HCT116 (cell line): ENCODE measurements around the gene LHFPL6. TPM values are rescaled to one million over a fixed set of nuclear protein-coding genes. Genes with fewer than 3 reads are reported as not detected.

Experiments used
- ATAC-seq: fragments of 200-7000 bp; cut with Tn5 transposase; 2 replicates; pipeline ENCODE4 v1.9.1; 2020; ENCODE audit warnings: mild to moderate bottlenecking, moderate library complexity
- BruUV-seq: library from RNA; stranded (reverse); fragments of 400-500 nt; replicated peaks from 2 replicates; lab custom pipeline; 2021; lab: Mats Ljungman, UMichigan
- CTCF ChIA-PET: fragments of 300-600 bp; sonication (Branson Sonifier 250); formaldehyde crosslinking; loops from one replicate; lab custom pipeline; 2021; ENCODE audit warnings: antibody characterized with exemption; lab: Charles Lee
- POLR2A ChIA-PET: fragments of 300-600, 350-600 bp; sonication (Branson Sonifier 250); formaldehyde crosslinking; loops from one replicate; lab custom pipeline; 2021; ENCODE audit warnings: antibody characterized with exemption; lab: Charles Lee
- RAD21 ChIA-PET, 2 experiments: fragments of 300-600 bp; sonication (Branson Sonifier 250); formaldehyde crosslinking; loops; one replicate each; lab custom pipeline; 2023; ENCODE audit warnings: low total read pairs in 2 of 2; ENCODE audit not compliant: uncharacterized antibody in 2 of 2, unreplicated experiment in 2 of 2, low non-redundant PET in 1 of 2; lab: Charles Lee
- DNase-seq: peaks from one replicate; pipeline ENCODE4 v3.0.0-alpha.2; 2010; ENCODE audit warnings: low read depth, low spot score
- H2AFZ ChIP-seq: fragments of 200-600 bp; shearing (Covaris generic), sonication (generic); 2 replicates; pipeline ENCODE4 v1.6.1; 2017; ENCODE audit warnings: low read depth, mixed run types, mixed read lengths, antibody characterized with exemption, low read length; ENCODE audit not compliant: poor library complexity, severe bottlenecking
- H3K27ac ChIP-seq: 2 replicates; pipeline ENCODE4 v1.5.1; 2012; ENCODE audit warnings: low read depth, low read length
- H3K27me3 ChIP-seq: fragments of 200-600 bp; sonication (generic); 2 replicates; pipeline ENCODE4 v1.6.1; 2016; ENCODE audit warnings: mixed run types, low read length, mixed read lengths; ENCODE audit not compliant: insufficient read depth
- H3K36me3 ChIP-seq, 2 experiments: fragments of 200-500 bp in 1 of 2; fragments of 200-600 bp in 1 of 2; sonication (Bioruptor generic) in 1 of 2; sonication (generic) in 1 of 2; 2 replicates each; pipeline versions ENCODE4 v1.5.1 to v1.6.1; 2014 to 2016; ENCODE audit warnings: low read length in 2 of 2, inconsistent platforms in 1 of 2, mixed read lengths in 1 of 2, mixed run types in 1 of 2; ENCODE audit not compliant: insufficient read depth in 2 of 2, control insufficient read depth in 1 of 2
- H3K4me1 ChIP-seq, 2 experiments: fragments of 200-600 bp in 1 of 2; sonication (generic) in 1 of 2; 2 replicates each; pipeline versions ENCODE4 v1.5.1 to v1.6.1; 2012 to 2017; ENCODE audit warnings: low read length in 2 of 2, inconsistent platforms in 1 of 2, mild to moderate bottlenecking in 1 of 2, mixed read lengths in 1 of 2, mixed run types in 1 of 2, moderate library complexity in 1 of 2; ENCODE audit not compliant: insufficient read depth in 2 of 2, control insufficient read depth in 1 of 2
- H3K4me2 ChIP-seq: fragments of 200-600 bp; sonication (generic); 2 replicates; pipeline ENCODE4 v1.6.1; 2017; ENCODE audit warnings: mixed run types, low read length, mixed read lengths
- H3K4me3 ChIP-seq, 2 experiments: fragments of 200-600 bp in 1 of 2; sonication (generic) in 1 of 2; replicated peaks in 1 of 2; 2 replicates each; pipeline ENCODE4 v1.5.1; 2011 to 2016; ENCODE audit warnings: low read length in 2 of 2, control low read depth in 1 of 2, low read depth in 1 of 2, mild to moderate bottlenecking in 1 of 2, mixed read lengths in 1 of 2, mixed run types in 1 of 2
- H3K79me2 ChIP-seq: fragments of 200-600 bp; sonication (generic); 2 replicates; pipeline ENCODE4 v1.6.1; 2017; ENCODE audit warnings: mild to moderate bottlenecking, mixed run types, low read length, moderate library complexity, mixed read lengths; ENCODE audit not compliant: insufficient read depth
- H3K9ac ChIP-seq: fragments of 200-600 bp; sonication (generic); 2 replicates; pipeline ENCODE4 v1.6.1; 2016; ENCODE audit warnings: low read length, mixed read lengths
- H3K9me2 ChIP-seq: fragments of 200-600 bp; sonication (generic), shearing (Covaris generic); 2 replicates; pipeline ENCODE4 v1.6.1; 2017; ENCODE audit warnings: mixed run types, mild to moderate bottlenecking, moderate library complexity; ENCODE audit not compliant: insufficient read depth
- H3K9me3 ChIP-seq, 2 experiments: fragments of 200-500 bp in 1 of 2; fragments of 200-600 bp in 1 of 2; sonication (Bioruptor generic) in 1 of 2; sonication (generic) in 1 of 2; 2 replicates each; pipeline ENCODE4 v1.6.1; 2014 to 2017; ENCODE audit warnings: low read length in 2 of 2, mixed read lengths in 2 of 2, inconsistent platforms in 1 of 2, low read depth in 1 of 2, mild to moderate bottlenecking in 1 of 2, mixed run types in 1 of 2, moderate library complexity in 1 of 2; ENCODE audit not compliant: control insufficient read depth in 1 of 2, insufficient read depth in 1 of 2
- H4K20me1 ChIP-seq: fragments of 200-600 bp; sonication (generic), shearing (Covaris generic); 2 replicates; pipeline ENCODE4 v1.6.1; 2017; ENCODE audit warnings: mixed run types, mild to moderate bottlenecking, moderate library complexity; ENCODE audit not compliant: insufficient read depth
- CBX3 ChIP-seq: IDR thresholded peaks from 2 replicates; pipeline ENCODE4 v1.6.1; 2012; ENCODE audit warnings: low read depth
- EGR1 ChIP-seq: IDR thresholded peaks from 2 replicates; pipeline ENCODE4 v1.6.1; 2012; ENCODE audit warnings: low read depth
- ELF1 ChIP-seq: IDR thresholded peaks from 2 replicates; pipeline ENCODE4 v1.6.1; 2012; ENCODE audit warnings: low read depth, borderline replicate concordance
- EZH2 ChIP-seq: fragments of 200-600 bp; sonication (generic); IDR thresholded peaks from 2 replicates; pipeline ENCODE4 v1.6.1; 2017; ENCODE audit warnings: antibody characterized with exemption, mixed run types
- EZH2phosphoT487 ChIP-seq: fragments of 200-600 bp; IDR thresholded peaks from 2 replicates; pipeline ENCODE4 v1.6.1; 2018; ENCODE audit warnings: antibody characterized with exemption, borderline replicate concordance
- FOSL1 ChIP-seq: IDR thresholded peaks from 2 replicates; pipeline ENCODE4 v1.6.1; 2012; ENCODE audit warnings: low read depth
- JUND ChIP-seq: IDR thresholded peaks from 2 replicates; pipeline ENCODE4 v1.6.1; 2012
- POLR2A ChIP-seq: IDR thresholded peaks from 2 replicates; pipeline ENCODE4 v1.7.0; 2011; ENCODE audit warnings: borderline replicate concordance; ENCODE audit not compliant: insufficient read depth, insufficient read length; ENCODE audit errors: extremely low read depth
- POLR2AphosphoS5 ChIP-seq: IDR thresholded peaks from 2 replicates; pipeline ENCODE4 v1.6.1; 2011; ENCODE audit warnings: mild to moderate bottlenecking, low read depth, low read length, moderate library complexity
- SIN3A ChIP-seq: IDR thresholded peaks from 2 replicates; pipeline ENCODE4 v1.6.1; 2012; ENCODE audit warnings: low read depth
- SP1 ChIP-seq: IDR thresholded peaks from 2 replicates; pipeline ENCODE4 v1.6.1; 2012; ENCODE audit warnings: low read depth
- SRF ChIP-seq: IDR thresholded peaks from 2 replicates; pipeline ENCODE4 v1.6.1; 2012; ENCODE audit warnings: low read depth
- YY1 ChIP-seq: IDR thresholded peaks from 2 replicates; pipeline ENCODE4 v1.6.1; 2011; ENCODE audit warnings: low read length, low read depth, moderate library complexity, mild to moderate bottlenecking; ENCODE audit not compliant: insufficient replicate concordance; ENCODE audit errors: extremely low read depth
- ZFX ChIP-seq: fragments of 450-650 bp; IDR thresholded peaks from 2 replicates; pipeline ENCODE4 v1.6.1; 2017
- ZNF274 ChIP-seq: fragments of 200-500 bp; sonication (Bioruptor generic); IDR thresholded peaks from 2 replicates; pipeline ENCODE4 v1.6.1; 2014; ENCODE audit warnings: mild to moderate bottlenecking, low read depth, low read length, inconsistent platforms
- intact Hi-C: fragments of 100-400 bp; cut with micrococcal nuclease; formaldehyde crosslinking; loops from 2 replicates; pipeline ENCODE4 v1.10.0; 2022
- total RNA-seq: library from RNA; stranded (reverse); gene quantifications from one replicate; pipeline ENCODE4 v1.2.1, GENCODE V29; 2021; ENCODE audit not compliant: unreplicated experiment
- TF ChIP-seq, protein P1 (sequence below): IDR thresholded peaks from 2 replicates; pipeline ENCODE4 v1.6.1; 2012
- TF ChIP-seq, protein P2 (sequence below): IDR thresholded peaks from 2 replicates; pipeline ENCODE4 v1.6.1; 2012; ENCODE audit warnings: low read depth

The LHFPL6 gene
- total RNA-seq, 1 experiment from 2014 or later: 0.22 TPM

- intact Hi-C loops: no loop called here
- POLR2A ChIA-PET: no interaction called here
- no peaks in the 10 kb centered on the region for H3K4me1 ChIP-seq
- no peak overlapping the region for H3K4me3 ChIP-seq
- DNase-seq (no peak), ATAC-seq (no peak)
- TF ChIP-seq ZNF274: no peak
- TF ChIP-seq, protein P1, sequence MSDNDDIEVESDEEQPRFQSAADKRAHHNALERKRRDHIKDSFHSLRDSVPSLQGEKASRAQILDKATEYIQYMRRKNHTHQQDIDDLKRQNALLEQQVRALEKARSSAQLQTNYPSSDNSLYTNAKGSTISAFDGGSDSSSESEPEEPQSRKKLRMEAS: no peak
- TF ChIP-seq, protein P2, sequence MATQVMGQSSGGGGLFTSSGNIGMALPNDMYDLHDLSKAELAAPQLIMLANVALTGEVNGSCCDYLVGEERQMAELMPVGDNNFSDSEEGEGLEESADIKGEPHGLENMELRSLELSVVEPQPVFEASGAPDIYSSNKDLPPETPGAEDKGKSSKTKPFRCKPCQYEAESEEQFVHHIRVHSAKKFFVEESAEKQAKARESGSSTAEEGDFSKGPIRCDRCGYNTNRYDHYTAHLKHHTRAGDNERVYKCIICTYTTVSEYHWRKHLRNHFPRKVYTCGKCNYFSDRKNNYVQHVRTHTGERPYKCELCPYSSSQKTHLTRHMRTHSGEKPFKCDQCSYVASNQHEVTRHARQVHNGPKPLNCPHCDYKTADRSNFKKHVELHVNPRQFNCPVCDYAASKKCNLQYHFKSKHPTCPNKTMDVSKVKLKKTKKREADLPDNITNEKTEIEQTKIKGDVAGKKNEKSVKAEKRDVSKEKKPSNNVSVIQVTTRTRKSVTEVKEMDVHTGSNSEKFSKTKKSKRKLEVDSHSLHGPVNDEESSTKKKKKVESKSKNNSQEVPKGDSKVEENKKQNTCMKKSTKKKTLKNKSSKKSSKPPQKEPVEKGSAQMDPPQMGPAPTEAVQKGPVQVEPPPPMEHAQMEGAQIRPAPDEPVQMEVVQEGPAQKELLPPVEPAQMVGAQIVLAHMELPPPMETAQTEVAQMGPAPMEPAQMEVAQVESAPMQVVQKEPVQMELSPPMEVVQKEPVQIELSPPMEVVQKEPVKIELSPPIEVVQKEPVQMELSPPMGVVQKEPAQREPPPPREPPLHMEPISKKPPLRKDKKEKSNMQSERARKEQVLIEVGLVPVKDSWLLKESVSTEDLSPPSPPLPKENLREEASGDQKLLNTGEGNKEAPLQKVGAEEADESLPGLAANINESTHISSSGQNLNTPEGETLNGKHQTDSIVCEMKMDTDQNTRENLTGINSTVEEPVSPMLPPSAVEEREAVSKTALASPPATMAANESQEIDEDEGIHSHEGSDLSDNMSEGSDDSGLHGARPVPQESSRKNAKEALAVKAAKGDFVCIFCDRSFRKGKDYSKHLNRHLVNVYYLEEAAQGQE: no peak
- TF ChIP-seq YY1: no peak
- TF ChIP-seq JUND: no peak
- no peak for TF ChIP-seq EZH2
- no peak for TF ChIP-seq FOSL1
- TF ChIP-seq SP1: no peak
- no peak for TF ChIP-seq EGR1
- no peak for TF ChIP-seq POLR2A
- no peak for TF ChIP-seq CBX3
- no peak for TF ChIP-seq EZH2phosphoT487
- no peak for TF ChIP-seq POLR2AphosphoS5
- no peak for TF ChIP-seq SRF
- no peak for TF ChIP-seq ZFX
- TF ChIP-seq SIN3A: no peak
- no peak for TF ChIP-seq ELF1
- no TSS peak for BruUV-seq
- no peak overlapping the region for H3K9ac ChIP-seq
- H3K36me3 ChIP-seq: no peaks in the 10 kb centered on the region
- no peaks in the 10 kb centered on the region for H4K20me1 ChIP-seq
- H2AFZ ChIP-seq: no peak overlapping the region
- H3K27me3 ChIP-seq: no peaks in the 10 kb centered on the region
- RAD21 ChIA-PET: no interaction called here
- CTCF ChIA-PET: no interaction called here
- no peaks in the 10 kb centered on the region for H3K9me3 ChIP-seq
- H3K4me2 ChIP-seq: no peak overlapping the region
- H3K27ac ChIP-seq: no peak overlapping the region
- H3K79me2 ChIP-seq: no peaks in the 10 kb centered on the region
- no peaks in the 10 kb centered on the region for H3K9me2 ChIP-seq
Observed at GRCh38 chr13:39623466-39623865, 20.5 kb upstream of the LHFPL6 start.
